H9 (cell line): ENCODE data around the gene NCCRP1. TPM values are rescaled to one million over a fixed set of nuclear protein-coding genes. Genes with fewer than 3 reads are reported as not detected.

ENCODE experiments used
- DNase-seq: peaks from one replicate; pipeline ENCODE4 v3.0.0-alpha.2; 2017
- H2AFZ ChIP-seq: one replicate; pipeline ENCODE4 v1.6.1; 2013; ENCODE audit warnings: mild to moderate bottlenecking, low read length, control low read depth, moderate library complexity
- H2AK5ac ChIP-seq: 2 replicates; pipeline ENCODE4 v1.6.1; 2013; ENCODE audit warnings: low read length, control low read depth, mixed read lengths; ENCODE audit not compliant: insufficient read length
- H2BK120ac ChIP-seq: one replicate; pipeline ENCODE4 v1.6.1; 2013; ENCODE audit warnings: low read depth, mild to moderate bottlenecking, low read length, control low read depth, inconsistent platforms; ENCODE audit not compliant: poor library complexity, severe bottlenecking
- H2BK12ac ChIP-seq: 2 replicates; pipeline ENCODE4 v1.6.1; 2013; ENCODE audit warnings: low read length, control low read depth, mixed read lengths, low read depth; ENCODE audit not compliant: insufficient read length
- H2BK15ac ChIP-seq: 2 replicates; pipeline ENCODE4 v1.6.1; 2013; ENCODE audit warnings: low read depth, low read length, control low read depth
- H2BK20ac ChIP-seq: one replicate; pipeline ENCODE4 v1.6.1; 2013; ENCODE audit warnings: low read depth, mild to moderate bottlenecking, low read length, control low read depth, inconsistent platforms; ENCODE audit not compliant: poor library complexity, severe bottlenecking
- H2BK5ac ChIP-seq: 2 replicates; pipeline ENCODE4 v1.6.1; 2013; ENCODE audit warnings: low read length, control low read depth, mixed read lengths; ENCODE audit not compliant: insufficient read length
- H3K14ac ChIP-seq: 2 replicates; pipeline ENCODE4 v1.6.1; 2013; ENCODE audit warnings: low read length, control low read depth; ENCODE audit not compliant: insufficient read depth
- H3K18ac ChIP-seq: 2 replicates; pipeline ENCODE4 v1.6.1; 2013; ENCODE audit warnings: low read depth, mild to moderate bottlenecking, mixed read lengths, low read length, control low read depth; ENCODE audit not compliant: insufficient read length
- H3K23ac ChIP-seq: 2 replicates; pipeline ENCODE4 v1.6.1; 2013; ENCODE audit warnings: low read length, control low read depth, mixed read lengths, low read depth; ENCODE audit not compliant: insufficient read length
- H3K23me2 ChIP-seq: 2 replicates; pipeline ENCODE4 v1.6.1; 2013; ENCODE audit warnings: low read depth, mild to moderate bottlenecking, mixed read lengths, low read length, control low read depth; ENCODE audit not compliant: insufficient read length, poor library complexity, severe bottlenecking
- H3K27ac ChIP-seq: 2 replicates; pipeline ENCODE4 v1.5.1; 2013; ENCODE audit warnings: low read length, control low read depth, mixed read lengths, low read depth; ENCODE audit not compliant: insufficient read length
- H3K27me3 ChIP-seq: 2 replicates; pipeline ENCODE4 v1.6.1; 2013; ENCODE audit warnings: low read length, control low read depth, inconsistent platforms; ENCODE audit not compliant: insufficient read depth
- H3K4ac ChIP-seq: 2 replicates; pipeline ENCODE4 v1.6.1; 2013; ENCODE audit warnings: low read depth, mild to moderate bottlenecking, control low read depth, inconsistent platforms, low read length, moderate library complexity
- H3K4me1 ChIP-seq: 2 replicates; pipeline ENCODE4 v1.6.1; 2013; ENCODE audit warnings: low read length, control low read depth, inconsistent platforms; ENCODE audit not compliant: insufficient read depth
- H3K4me2 ChIP-seq: 2 replicates; pipeline ENCODE4 v1.6.1; 2013; ENCODE audit warnings: low read length, control low read depth, mixed read lengths; ENCODE audit not compliant: insufficient read length, insufficient read depth
- H3K56ac ChIP-seq: 2 replicates; pipeline ENCODE4 v1.6.1; 2013; ENCODE audit warnings: low read depth, mild to moderate bottlenecking, mixed read lengths, low read length, control low read depth; ENCODE audit not compliant: insufficient read length
- H3K79me1 ChIP-seq: 2 replicates; pipeline ENCODE4 v1.6.1; 2013; ENCODE audit warnings: low read depth, mild to moderate bottlenecking, moderate library complexity, low read length, control low read depth, inconsistent platforms; ENCODE audit not compliant: insufficient read depth, poor library complexity, severe bottlenecking
- H3K79me2 ChIP-seq: 2 replicates; pipeline ENCODE4 v1.6.1; 2013; ENCODE audit warnings: low read length, control low read depth, inconsistent platforms; ENCODE audit not compliant: insufficient read depth
- H3K9ac ChIP-seq: 2 replicates; pipeline ENCODE4 v1.6.1; 2013; ENCODE audit warnings: low read length, control low read depth, mixed read lengths; ENCODE audit not compliant: insufficient read length; ENCODE audit errors: extremely low read depth
- H3K9me3 ChIP-seq: one replicate; pipeline ENCODE4 v1.6.1; 2013; ENCODE audit warnings: low read depth, low read length, inconsistent platforms; ENCODE audit not compliant: control insufficient read depth
- H3T11ph ChIP-seq: one replicate; pipeline ENCODE4 v1.6.1; 2013; ENCODE audit warnings: mild to moderate bottlenecking, low read length, control low read depth, inconsistent platforms
- H4K20me1 ChIP-seq: one replicate; pipeline ENCODE4 v1.6.1; 2013; ENCODE audit not compliant: control insufficient read depth, insufficient read length, insufficient read depth
- H4K5ac ChIP-seq: 2 replicates; pipeline ENCODE4 v1.6.1; 2013; ENCODE audit warnings: low read depth, mild to moderate bottlenecking, mixed read lengths, low read length, control low read depth; ENCODE audit not compliant: insufficient read length
- H4K8ac ChIP-seq: replicated peaks from 2 replicates; pipeline ENCODE4 v1.6.1; 2013; ENCODE audit warnings: low read length, control low read depth, mixed read lengths, low read depth; ENCODE audit not compliant: insufficient read length
- H4K91ac ChIP-seq: 2 replicates; pipeline ENCODE4 v1.6.1; 2013; ENCODE audit warnings: low read depth, mild to moderate bottlenecking, moderate library complexity, mixed read lengths, low read length, control low read depth; ENCODE audit not compliant: insufficient read length
- H3K27ac Mint-ChIP-seq, 3 experiments: 2 replicates in 2 of 3; 3 replicates in 1 of 3; pipeline ENCODE4 v1.8.0; 2020 to 2021; ENCODE audit warnings: mixed read lengths in 3 of 3, mild to moderate bottlenecking in 1 of 3, moderate library complexity in 1 of 3
- H3K27me3 Mint-ChIP-seq: 2 replicates; pipeline ENCODE4 v1.8.0; 2021; ENCODE audit warnings: low read depth, mild to moderate bottlenecking, moderate library complexity, mixed read lengths
- H3K36me3 Mint-ChIP-seq, 3 experiments: 2 replicates in 2 of 3; 3 replicates in 1 of 3; pipeline ENCODE4 v1.8.0; 2020 to 2021; ENCODE audit warnings: low read depth in 3 of 3, mixed read lengths in 3 of 3; ENCODE audit not compliant: insufficient read depth in 1 of 3
- H3K4me1 Mint-ChIP-seq, 2 experiments: 2 replicates each; pipeline ENCODE4 v1.8.0; 2020; ENCODE audit warnings: mixed read lengths in 2 of 2
- H3K4me3 Mint-ChIP-seq, 2 experiments: 2 replicates in 1 of 2; 3 replicates in 1 of 2; pipeline ENCODE4 v1.8.0; 2020 to 2021; ENCODE audit warnings: mild to moderate bottlenecking in 2 of 2, mixed read lengths in 2 of 2, moderate library complexity in 1 of 2
- H3K9me3 Mint-ChIP-seq, 2 experiments: 2 replicates in 1 of 2; 3 replicates in 1 of 2; pipeline ENCODE4 v1.8.0; 2020; ENCODE audit warnings: mild to moderate bottlenecking in 2 of 2, mixed read lengths in 2 of 2, moderate library complexity in 1 of 2
- CTCF ChIP-seq: fragments of 200-600 bp; sonication (generic); conservative IDR thresholded peaks from 3 replicates; pipeline ENCODE4 v1.8.0; 2021; ENCODE audit warnings: antibody characterized with exemption, mild to moderate bottlenecking
- WGBS: extraction: QIAGEN DNeasy Blood & Tissue Kit; methylation state at CpG from one replicate; pipeline ENCODE4 v1.1.7; 2013; ENCODE audit warnings: missing lambda C conversion rate, low lambda C conversion rate, mixed read lengths; ENCODE audit not compliant: insufficient read length; ENCODE audit errors: extremely low coverage; 5-methylcytosine and 5-hydroxymethylcytosine counted together
- total RNA-seq: library from RNA; stranded (reverse); gene quantifications from 2 replicates; pipeline ENCODE4 v1.2.1, GENCODE V29; 2021

Gene NCCRP1
- total RNA-seq, 1 experiment from 2014 or later = 1.9 TPM

GRCh38 chr19:39238209-39238608, 41.4 kb downstream of the NCCRP1 start:
- H2AFZ ChIP-seq = no peak overlapping the region

More at GRCh38 chr19:39238209-39238608, 41.4 kb downstream of the NCCRP1 start:
- H3K27ac Mint-ChIP-seq = no peak overlapping the region; a peak in 1 of 7 replicates
- Histone ChIP-seq H2BK120ac (no peak overlapping the region), H2BK20ac (no peak overlapping the region), H3K27ac (no peak overlapping the region), H3K9ac (no peak overlapping the region), H3T11ph (no peak overlapping the region), H2BK15ac (no peak overlapping the region), H3K56ac (no peak overlapping the region), H3K4me2 (no peak overlapping the region), H3K79me1 (no peaks in the 10 kb centered on the region), H4K20me1 (no peaks in the 10 kb centered on the region), H3K23ac (no peak overlapping the region), H3K18ac (no peak overlapping the region), H3K14ac (no peak overlapping the region), H4K8ac (no peak overlapping the region), H3K4ac (no peak overlapping the region), H4K91ac (no peak overlapping the region), H2BK5ac (no peak overlapping the region), H3K27me3 (no peaks in the 10 kb centered on the region; the same call in 1 of the 2 replicates), H2AK5ac (no peak overlapping the region), H3K23me2 (no peaks in the 10 kb centered on the region), H3K9me3 (no peaks in the 10 kb centered on the region), H3K79me2 (no peaks in the 10 kb centered on the region), H3K4me1 (no peaks in the 10 kb centered on the region), H4K5ac (no peak overlapping the region), H2BK12ac (no peak overlapping the region)
- peaks cover 65% of the 10 kb centered on the region for H3K27me3 Mint-ChIP-seq
- no CpG with 5 or more reads among the region's 6 CpGs for WGBS
- no peaks in the 10 kb centered on the region for H3K36me3 Mint-ChIP-seq
- no peak overlapping the region for H3K4me3 Mint-ChIP-seq
- peaks cover 0 to 6% of the 10 kb centered on the region in 2 experiments; a peak in 2 of 4 replicates for H3K4me1 Mint-ChIP-seq
- no peak for DNase-seq
- no peaks in the 10 kb centered on the region for H3K9me3 Mint-ChIP-seq
- TF ChIP-seq CTCF = no peak
